HG03025 (cell line): ENCODE results near the gene SOHLH2.

Experiments used
- ATAC-seq: cut with Tn5 transposase; IDR thresholded peaks from one replicate; pipeline ENCODE4 v1.9.1; 2021; ENCODE audit warnings: mild to moderate bottlenecking, moderate library complexity; ENCODE audit not compliant: unreplicated experiment, low FRiP score

SOHLH2 gene

GRCh38 chr13:36133950-36134626 is 80.3 kb downstream of the SOHLH2 start:
- no peak for ATAC-seq

DNA sequence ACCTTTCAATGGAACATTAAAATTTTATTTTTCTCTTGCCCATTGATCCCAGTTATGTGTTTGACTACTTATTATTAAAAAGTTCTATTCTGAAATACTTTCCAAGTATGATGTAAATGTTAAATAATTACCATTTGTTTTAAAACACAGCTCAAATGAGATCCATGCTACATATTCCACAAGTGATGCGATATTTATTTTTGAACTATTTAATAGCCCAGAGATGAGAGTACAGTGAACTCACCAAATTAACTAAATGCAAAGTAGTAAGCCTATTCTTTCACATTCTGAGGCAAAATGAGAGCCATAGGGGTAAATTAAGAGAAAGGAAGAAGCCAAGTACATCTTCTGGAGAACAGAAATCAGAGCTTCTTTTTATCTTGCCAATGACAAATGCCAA is 82.0 kb downstream of the SOHLH2 start:
- no peak for ATAC-seq

DNA sequence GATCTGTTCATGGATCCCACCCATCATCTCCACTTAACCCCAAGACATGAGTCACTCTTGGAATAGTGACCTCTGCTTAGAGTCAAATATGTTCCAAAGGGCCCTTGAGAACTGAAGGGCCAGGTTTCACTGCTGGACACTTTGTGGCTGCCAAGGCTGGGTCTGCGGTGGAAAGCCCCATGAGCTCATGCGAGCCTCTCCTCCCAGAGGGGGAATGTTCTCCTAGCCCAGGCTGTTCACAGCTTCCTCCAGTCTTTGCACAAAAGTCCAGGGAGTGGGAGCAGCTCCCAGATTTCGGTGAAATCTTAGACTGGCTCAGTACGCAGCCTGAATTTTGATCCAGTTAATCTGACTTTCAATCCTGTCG is 82.4 kb downstream of the SOHLH2 start:
- ATAC-seq, result no peak

DNA sequence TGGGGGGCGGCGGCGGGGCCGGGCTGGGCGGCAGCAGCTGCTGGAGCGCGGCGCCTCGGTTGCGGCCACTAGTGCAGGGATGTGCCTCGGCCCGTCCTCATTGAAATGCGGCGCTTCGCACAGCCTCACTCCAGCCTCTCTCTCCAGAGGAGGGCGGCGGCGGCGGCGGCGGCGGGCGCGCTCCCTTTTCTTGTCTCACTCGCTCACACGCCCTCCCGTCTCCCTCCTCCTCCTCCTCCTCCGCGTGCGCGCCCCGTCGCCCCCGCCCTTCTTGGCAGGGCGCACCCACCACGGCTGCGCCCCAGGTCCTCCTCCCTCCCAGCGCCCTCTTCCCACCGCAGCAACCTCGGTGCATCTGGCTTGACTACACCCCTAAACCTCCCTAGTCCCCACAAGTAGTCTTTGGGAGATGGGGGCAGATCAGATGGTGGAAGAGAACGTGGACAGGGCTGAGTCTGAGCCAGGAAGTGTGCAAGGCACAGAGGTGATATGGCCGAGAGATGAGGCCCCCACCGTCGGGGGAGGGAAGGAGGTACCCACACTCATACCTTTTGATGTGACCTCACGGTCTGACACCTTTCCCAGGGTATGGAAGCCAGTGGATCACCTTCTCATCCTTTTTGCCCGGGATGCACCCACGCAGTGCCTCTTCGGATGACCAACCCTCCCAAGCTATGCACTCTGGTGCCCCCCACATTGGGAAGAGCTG is 83.0 kb downstream of the SOHLH2 start, which contains the start of gene DCLK1:
Gene DCLK1, minus strand, starts transcription at position 161 of the 709 bp plus-strand sequence.
- no peak for ATAC-seq

GRCh38 chr13:36130552-36131221 is 83.7 kb downstream of the SOHLH2 start:
- no peak for ATAC-seq

GRCh38 chr13:36130193-36130551 is 84.2 kb downstream of the SOHLH2 start:
- ATAC-seq, result no peak

GRCh38 chr13:36129539-36129938 is 84.8 kb downstream of the SOHLH2 start:
- no peak for ATAC-seq

GRCh38 chr13:36126491-36126890 is 87.9 kb downstream of the SOHLH2 start:
- no peak for ATAC-seq

GRCh38 chr13:36125841-36126240 is 88.5 kb downstream of the SOHLH2 start:
- no peak for ATAC-seq

GRCh38 chr13:36124236-36124822 is 90.0 kb downstream of the SOHLH2 start:
- ATAC-seq, result no peak
